GM19025 (cell line): Measurements from ENCODE around the gene DUSP9.

Experiments used
- ATAC-seq: cut with Tn5 transposase; IDR thresholded peaks from one replicate; pipeline ENCODE4 v1.9.1; 2021; ENCODE audit warnings: mild to moderate bottlenecking, low read depth, moderate library complexity; ENCODE audit not compliant: unreplicated experiment

DUSP9 gene

GRCh38 chrX:153635788-153636668 is 11.0 kb upstream of the DUSP9 start:
- ATAC-seq = no peak

- ATAC-seq = no peak
Observed at GRCh38 chrX:153636716-153637115, 10.3 kb upstream of the DUSP9 start.

- ATAC-seq = no peak
Observed at GRCh38 chrX:153637121-153638040, 9.6 kb upstream of the DUSP9 start.

- ATAC-seq = no peak
Observed at GRCh38 chrX:153638041-153638371, 9.0 kb upstream of the DUSP9 start.

- no peak for ATAC-seq
Observed at GRCh38 chrX:153638436-153639176, 8.4 kb upstream of the DUSP9 start.

- no peak for ATAC-seq
Observed at GRCh38 chrX:153639177-153640044, 7.6 kb upstream of the DUSP9 start.

GRCh38 chrX:153640045-153640686 is 6.8 kb upstream of the DUSP9 start:
- no peak for ATAC-seq

- ATAC-seq = no peak
Observed at GRCh38 chrX:153640736-153641575, 6.0 kb upstream of the DUSP9 start.

GRCh38 chrX:153641627-153642026 is 5.4 kb upstream of the DUSP9 start:
- no peak for ATAC-seq

GRCh38 chrX:153642051-153642654 is 4.8 kb upstream of the DUSP9 start:
- ATAC-seq = no peak

GRCh38 chrX:153642655-153643430 is 4.2 kb upstream of the DUSP9 start:
- ATAC-seq = no peak

GRCh38 chrX:153643431-153644351 is 3.3 kb upstream of the DUSP9 start:
- ATAC-seq = no peak

GRCh38 chrX:153644356-153645125 is 2.5 kb upstream of the DUSP9 start:
- no peak for ATAC-seq

- no peak for ATAC-seq
Observed at GRCh38 chrX:153645151-153645550, 1.9 kb upstream of the DUSP9 start.

- ATAC-seq = no peak
Observed at GRCh38 chrX:153645921-153646488, 998 bp upstream of the DUSP9 start.
